SK-N-SH treated with all-trans-retinoic acid at 6 μM for 48 hours (cell line): Measurements from ENCODE around the gene ITPR2.

Source experiments
- ARNTL ChIP-seq: fragments of 450-650 bp; formaldehyde crosslinking; IDR thresholded peaks from 2 replicates; pipeline ENCODE4 v1.5.0; 2020; ENCODE audit warnings: low read depth, mild to moderate bottlenecking, moderate library complexity, borderline replicate concordance
- BACH2 ChIP-seq: fragments of 250-450 bp; sonication (Bioruptor Pico); IDR thresholded peaks from 2 replicates; pipeline ENCODE4 v1.9.0; 2021; ENCODE audit warnings: mild to moderate bottlenecking, borderline replicate concordance
- ESRRG ChIP-seq: fragments of 250-450 bp; sonication (Bioruptor Pico); IDR thresholded peaks from 2 replicates; pipeline ENCODE4 v1.6.1; 2021; ENCODE audit warnings: mild to moderate bottlenecking
- GLIS3 ChIP-seq: fragments of 250-450 bp; sonication (Bioruptor Pico); IDR thresholded peaks from 2 replicates; pipeline ENCODE4 v1.5.0; 2020; ENCODE audit warnings: mild to moderate bottlenecking, moderate library complexity
- ISL1 ChIP-seq: fragments of 250-450 bp; sonication (Bioruptor Pico); IDR thresholded peaks from 2 replicates; pipeline ENCODE4 v2.1.2; 2022; ENCODE audit warnings: mild to moderate bottlenecking, moderate library complexity
- RARB ChIP-seq: fragments of 250-450 bp; sonication (Bioruptor Pico); IDR thresholded peaks from 2 replicates; pipeline ENCODE4 v1.8.0; 2021; ENCODE audit warnings: mild to moderate bottlenecking, moderate library complexity
- SNAI2 ChIP-seq: fragments of 250-450 bp; sonication (Bioruptor Pico); IDR thresholded peaks from 2 replicates; pipeline ENCODE4 v1.5.0; 2020; ENCODE audit warnings: mild to moderate bottlenecking, moderate library complexity
- ZFP3 ChIP-seq: fragments of 250-450 bp; sonication (Bioruptor Pico); IDR thresholded peaks from 2 replicates; pipeline ENCODE4 v1.5.0; 2020; ENCODE audit warnings: mild to moderate bottlenecking, moderate library complexity
- ZNF565 ChIP-seq: fragments of 450-650 bp; formaldehyde crosslinking; conservative IDR thresholded peaks from 2 replicates; pipeline ENCODE4 v1.5.0; 2020; ENCODE audit warnings: low read depth, mild to moderate bottlenecking, moderate library complexity
- ZNF70 ChIP-seq: fragments of 450-650 bp; formaldehyde crosslinking; IDR thresholded peaks from 2 replicates; pipeline ENCODE4 v1.5.0; 2020; ENCODE audit warnings: mild to moderate bottlenecking, moderate library complexity
- TF ChIP-seq, protein P1 (sequence below): fragments of 250-450 bp; sonication (Bioruptor Pico); IDR thresholded peaks from 2 replicates; pipeline ENCODE4 v1.8.0; 2020; ENCODE audit warnings: mild to moderate bottlenecking, moderate library complexity, borderline replicate concordance

DNA sequence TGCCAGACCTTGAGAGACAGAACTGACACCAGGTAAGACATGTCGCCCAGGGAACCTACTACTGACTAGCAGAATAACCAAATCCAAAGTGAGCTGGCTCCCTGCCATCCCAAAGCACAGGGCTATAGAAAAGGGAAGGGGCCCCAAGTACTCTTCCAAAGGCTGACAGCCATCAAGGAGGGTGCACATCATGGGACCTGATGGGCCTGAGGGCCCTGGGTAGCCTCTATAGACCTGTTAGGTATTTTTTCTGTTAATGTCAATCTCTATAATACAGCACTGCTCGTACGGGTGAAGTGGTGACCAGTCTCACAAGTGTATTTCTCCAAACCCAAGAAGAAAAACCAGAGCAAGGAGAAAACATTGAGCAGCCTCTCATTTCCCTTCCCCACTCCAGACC lies 171.6 kb downstream of the ITPR2 start:
- TF ChIP-seq ISL1 (CRISPR knock-in tag) (no peak), ZNF565 (CRISPR knock-in tag) (no peak), BACH2 (CRISPR knock-in tag) (no peak), ARNTL (CRISPR knock-in tag) (no peak), GLIS3 (CRISPR knock-in tag) (no peak), ZNF70 (CRISPR knock-in tag) (no peak), ESRRG (CRISPR knock-in tag) (no peak), SNAI2 (CRISPR knock-in tag) (no peak), RARB (CRISPR knock-in tag) (no peak), ZFP3 (CRISPR knock-in tag) (no peak)
- TF ChIP-seq, protein P1, sequence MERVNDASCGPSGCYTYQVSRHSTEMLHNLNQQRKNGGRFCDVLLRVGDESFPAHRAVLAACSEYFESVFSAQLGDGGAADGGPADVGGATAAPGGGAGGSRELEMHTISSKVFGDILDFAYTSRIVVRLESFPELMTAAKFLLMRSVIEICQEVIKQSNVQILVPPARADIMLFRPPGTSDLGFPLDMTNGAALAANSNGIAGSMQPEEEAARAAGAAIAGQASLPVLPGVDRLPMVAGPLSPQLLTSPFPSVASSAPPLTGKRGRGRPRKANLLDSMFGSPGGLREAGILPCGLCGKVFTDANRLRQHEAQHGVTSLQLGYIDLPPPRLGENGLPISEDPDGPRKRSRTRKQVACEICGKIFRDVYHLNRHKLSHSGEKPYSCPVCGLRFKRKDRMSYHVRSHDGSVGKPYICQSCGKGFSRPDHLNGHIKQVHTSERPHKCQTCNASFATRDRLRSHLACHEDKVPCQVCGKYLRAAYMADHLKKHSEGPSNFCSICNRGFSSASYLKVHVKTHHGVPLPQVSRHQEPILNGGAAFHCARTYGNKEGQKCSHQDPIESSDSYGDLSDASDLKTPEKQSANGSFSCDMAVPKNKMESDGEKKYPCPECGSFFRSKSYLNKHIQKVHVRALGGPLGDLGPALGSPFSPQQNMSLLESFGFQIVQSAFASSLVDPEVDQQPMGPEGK (CRISPR knock-in tag) = no peak
